COR-L47 (cell line): ENCODE measurements around the gene GXYLT1.
"Not testable (repeated sequence)": the region's sequence is repeated elsewhere in the genome, so short reads cannot be mapped to it uniquely, and the experiment has no call there.

Experiments
- DNase-seq: peaks from one replicate; lab custom pipeline; 2025; lab: John Stamatoyannopoulos, UW

The GXYLT1 gene

DNA sequence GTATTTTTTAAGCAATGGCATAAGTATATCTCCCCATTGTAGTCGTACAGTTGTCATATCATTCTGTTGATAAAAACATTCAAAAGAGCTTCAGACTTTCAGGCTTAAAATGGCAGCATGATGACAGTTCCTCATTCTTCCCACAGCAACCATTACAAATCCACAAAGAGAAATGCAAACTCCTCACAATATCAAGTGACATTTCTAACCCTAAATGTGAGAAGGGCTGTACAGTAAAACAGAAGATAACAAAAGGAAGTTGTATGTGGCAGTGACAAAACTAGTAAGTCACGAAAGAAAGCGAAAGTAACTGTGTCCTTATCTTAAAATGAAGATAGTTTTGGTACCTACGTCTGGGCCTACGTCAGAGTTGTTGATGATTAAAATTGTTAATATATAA lies 46.7 kb downstream of the GXYLT1 start:
- no peak for DNase-seq

DNA sequence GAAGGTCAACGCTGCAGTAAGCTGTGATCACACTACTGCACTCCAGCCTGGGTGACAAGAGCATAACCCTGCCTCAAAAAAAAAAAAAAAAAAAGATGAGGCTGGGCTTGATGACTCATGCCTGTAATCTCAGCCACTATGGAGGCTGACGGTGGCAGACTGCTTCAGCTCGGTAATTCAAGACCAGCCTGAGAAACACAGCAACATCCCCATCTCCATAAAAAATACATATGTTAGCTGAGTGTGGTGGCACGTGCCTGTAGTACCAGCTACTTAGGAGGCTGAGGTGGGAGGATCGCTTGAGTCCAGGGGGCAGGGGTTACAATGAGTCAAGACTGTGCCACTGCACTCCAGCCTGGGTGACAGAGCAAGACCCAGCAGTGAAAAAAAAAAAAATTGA lies 50.4 kb downstream of the GXYLT1 start:
- no peak for DNase-seq

DNA sequence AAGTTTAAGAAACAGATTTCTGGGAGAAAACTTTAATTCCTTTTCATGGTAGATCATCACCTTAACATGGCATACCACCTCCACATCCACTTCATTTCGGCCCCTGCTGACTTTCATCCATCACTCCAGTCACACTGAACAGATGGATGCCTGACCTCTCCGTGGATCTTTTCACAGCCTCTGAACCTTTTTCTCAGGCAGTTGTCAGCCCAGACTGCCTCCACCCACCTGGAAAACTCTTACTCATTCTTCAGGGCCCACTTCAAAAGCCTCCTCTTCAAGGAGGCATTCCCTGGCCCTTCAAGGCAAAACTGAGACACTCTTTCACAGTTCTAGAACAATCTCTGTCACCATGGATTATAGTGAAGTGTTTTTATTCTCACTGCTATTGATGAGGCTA lies 52.9 kb downstream of the GXYLT1 start:
- DNase-seq = no peak

DNA sequence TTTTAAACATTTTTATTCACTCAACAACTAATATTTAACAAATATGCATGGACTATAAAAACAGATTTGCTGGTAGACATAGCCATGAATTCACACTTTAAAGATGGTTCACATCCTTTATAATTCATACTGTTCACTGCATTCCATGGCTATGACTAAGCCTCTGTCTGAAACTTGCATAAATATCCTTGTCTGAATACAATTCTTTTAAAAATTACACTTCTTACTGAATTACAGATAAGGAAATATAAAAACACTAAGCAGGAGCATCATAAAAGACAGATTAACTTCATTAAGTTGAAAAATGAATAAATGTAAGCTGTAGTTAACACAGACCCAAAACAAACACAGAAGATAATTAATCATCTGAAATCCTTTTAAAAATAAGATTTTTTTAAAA lies 53.8 kb downstream of the GXYLT1 start:
- DNase-seq = no peak

DNA sequence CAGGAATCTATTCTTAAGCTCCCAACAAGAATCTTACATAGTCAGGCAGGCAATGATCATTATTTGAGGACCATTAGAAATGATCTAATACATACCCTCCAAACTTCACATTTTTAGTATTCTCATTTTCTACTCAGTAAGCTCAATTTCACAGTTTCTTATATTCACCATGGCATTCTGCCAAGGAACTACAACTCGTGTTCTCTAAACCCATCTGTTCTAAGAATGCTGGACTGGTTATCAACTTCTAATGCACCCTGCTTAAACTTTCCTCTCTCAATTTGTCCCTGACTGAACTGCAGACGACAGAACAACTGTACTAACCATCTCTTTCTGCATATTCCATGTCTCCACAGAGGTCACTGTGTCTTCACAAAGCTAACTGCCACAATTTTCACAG lies 58.6 kb downstream of the GXYLT1 start:
- no peak for DNase-seq

DNA sequence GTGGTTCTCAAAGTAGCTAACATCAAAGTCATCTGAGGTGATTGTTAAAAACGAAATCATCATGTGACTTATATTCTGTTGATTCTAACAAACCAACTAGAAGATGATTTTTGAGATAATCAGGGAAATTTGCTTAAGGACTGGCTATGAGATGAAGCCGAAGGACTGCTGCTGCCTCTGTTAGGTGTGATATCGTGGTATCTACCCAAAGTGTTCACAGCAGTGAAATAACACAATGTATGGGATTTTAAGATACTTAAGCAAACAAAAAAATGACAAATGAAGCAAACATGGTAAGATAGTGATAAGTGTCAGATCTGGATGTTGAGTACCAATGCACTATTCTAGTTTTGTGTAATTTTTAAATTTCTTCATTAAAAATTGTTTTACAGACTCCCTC lies 59.1 kb downstream of the GXYLT1 start:
- DNase-seq = no peak

DNA sequence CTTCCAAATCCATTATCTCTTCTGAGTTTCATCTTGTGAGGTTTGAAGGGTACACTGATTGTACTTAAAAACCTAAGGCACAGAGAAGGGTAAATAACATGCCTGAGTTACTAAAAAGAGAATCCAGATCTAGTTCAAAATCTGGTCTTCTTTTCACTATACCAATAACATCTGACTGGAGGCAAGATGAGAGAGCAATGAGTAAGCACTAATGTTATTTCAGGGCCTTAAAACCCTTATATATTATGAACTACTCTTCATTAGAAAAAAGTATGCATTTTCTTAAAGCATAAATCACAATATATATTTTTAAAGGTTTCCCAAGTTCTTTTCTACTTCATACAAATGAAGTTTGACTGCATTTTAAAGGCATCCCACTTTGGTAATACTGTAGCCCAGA lies 60.2 kb downstream of the GXYLT1 start:
- DNase-seq = no peak

DNA sequence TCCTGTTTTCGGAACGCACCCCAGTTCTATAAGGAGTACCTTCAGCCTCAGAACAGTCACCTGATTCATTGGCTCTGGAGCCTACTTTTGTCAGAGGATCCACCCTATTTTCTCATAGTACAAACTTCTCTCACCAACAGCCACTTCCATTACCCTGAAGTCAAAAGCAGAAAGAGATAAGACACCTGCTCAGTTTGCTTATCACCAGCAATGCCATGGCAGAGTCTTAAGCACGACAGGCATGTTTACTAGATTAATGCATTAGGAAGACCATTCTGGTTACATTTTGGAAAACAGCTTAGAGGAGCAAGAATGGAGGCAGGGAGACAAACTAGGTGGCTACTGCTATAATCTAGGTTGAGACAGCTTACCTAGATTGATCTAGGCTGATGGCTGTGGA lies 67.7 kb downstream of the GXYLT1 start:
- DNase-seq = no peak

DNA sequence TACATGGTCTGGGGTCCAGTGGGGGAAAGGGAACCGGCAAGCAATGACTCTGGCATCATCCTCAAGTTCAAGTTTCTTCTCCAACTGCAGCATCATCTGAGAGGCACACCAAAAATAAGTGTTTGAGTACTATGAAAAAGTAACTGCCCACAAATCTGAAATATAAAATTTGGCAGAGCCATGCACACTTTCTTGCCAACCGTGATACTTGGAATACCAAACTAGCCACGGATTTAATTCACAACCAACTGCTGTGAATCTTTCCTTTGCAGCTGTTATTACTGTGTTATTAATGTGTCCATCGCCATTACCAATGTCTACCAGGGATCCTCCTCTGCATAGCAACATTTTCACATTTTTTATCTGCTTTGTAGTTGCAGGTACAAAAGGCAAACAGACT lies 74.6 kb downstream of the GXYLT1 start:
- DNase-seq = no peak

DNA sequence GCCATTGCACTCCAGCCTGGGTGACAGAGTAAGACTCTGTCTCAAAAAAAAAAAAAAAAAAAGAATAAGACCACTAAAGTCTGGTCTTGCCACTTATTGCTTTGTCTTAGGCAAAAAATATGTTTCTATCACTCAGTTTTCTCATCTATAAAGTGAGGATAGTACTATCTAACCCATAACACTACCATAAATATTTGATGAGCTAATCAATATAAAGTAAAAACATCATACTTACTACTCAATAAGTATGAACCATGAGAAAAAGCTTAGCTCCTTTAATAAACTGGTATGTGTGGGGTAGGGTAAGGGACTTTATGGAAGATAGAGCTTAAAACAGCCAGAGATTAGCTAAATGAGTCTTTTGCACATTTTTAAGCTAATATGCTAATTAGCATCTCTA lies 85.5 kb downstream of the GXYLT1 start:
- DNase-seq = no peak

DNA sequence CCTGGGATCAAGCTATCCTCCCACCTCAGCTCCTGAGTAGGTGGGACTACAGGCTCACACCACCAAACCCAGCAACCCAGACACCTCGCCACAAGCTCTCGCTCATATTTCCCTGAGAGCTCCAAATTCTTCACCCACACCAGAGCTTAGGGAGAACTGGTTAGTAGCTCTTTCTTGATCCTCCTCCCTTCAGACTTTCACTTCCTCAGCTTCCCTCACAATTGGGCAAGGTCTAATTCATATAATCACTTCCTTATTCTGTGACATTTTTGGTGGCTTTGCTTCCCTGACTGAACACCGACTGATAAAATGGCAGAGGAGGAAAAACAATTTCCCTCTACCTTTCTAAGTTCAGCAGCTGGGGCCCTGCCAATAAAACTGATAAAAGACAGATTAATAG lies 88.5 kb downstream of the GXYLT1 start:
- DNase-seq = no peak

DNA sequence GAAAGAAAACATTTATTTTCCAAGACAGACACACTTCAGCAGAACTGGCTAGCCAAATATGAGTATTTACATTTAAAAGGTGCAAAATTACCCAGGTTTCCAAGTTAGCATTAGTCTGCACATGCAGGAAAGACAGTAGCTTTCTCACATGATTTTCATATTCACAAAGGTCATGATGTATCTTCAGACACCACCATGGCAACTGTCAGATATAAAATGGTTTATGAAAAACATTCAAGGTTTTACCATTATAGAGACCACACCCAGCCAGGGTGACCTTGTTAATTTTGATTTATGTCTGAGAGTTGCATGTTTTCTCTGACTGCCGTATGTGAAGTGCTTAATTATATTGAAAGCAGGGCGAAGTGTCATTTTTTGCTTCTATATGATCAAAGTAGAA lies 91.2 kb downstream of the GXYLT1 start:
- no peak for DNase-seq

DNA sequence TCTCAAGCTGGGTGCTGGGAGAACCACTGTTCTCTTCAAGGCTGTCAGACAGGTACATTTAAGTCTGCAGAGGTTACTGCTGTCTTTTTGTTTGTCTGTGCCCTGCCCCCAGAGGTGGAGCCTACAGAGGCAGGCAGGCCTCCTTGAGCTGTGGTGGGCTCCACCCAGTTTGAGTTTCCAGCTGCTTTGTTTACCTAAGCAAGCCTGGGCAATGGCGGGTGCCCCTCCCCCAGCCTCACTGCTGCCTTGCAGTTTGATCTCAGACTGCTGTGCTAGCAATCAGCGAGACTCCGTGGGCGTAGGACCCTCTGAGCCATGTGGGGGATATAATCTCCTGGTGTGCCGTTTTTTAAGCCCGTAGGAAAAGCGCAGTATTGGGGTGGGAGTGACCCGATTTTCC lies 95.7 kb downstream of the GXYLT1 start:
- not testable (repeated sequence) for DNase-seq

DNA sequence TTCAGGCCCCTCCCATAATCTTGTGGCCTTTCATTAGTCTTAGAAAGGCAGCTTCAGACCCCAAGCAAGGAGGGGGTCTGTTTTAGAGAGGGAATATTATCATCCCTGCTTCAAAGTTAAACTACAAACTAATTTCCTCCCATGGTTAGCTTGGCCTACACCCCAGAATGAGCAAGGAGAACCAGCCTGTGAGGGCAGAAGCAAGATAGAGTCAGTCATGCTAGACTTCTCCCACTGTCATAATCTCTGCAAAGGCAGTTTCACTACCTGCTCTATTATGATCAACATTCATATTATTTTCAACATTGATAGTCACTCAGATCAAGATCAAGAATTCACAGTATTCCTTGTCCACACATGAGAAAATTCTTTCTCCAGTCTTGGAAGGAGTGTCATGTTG lies 105.1 kb downstream of the GXYLT1 start:
- no peak for DNase-seq

DNA sequence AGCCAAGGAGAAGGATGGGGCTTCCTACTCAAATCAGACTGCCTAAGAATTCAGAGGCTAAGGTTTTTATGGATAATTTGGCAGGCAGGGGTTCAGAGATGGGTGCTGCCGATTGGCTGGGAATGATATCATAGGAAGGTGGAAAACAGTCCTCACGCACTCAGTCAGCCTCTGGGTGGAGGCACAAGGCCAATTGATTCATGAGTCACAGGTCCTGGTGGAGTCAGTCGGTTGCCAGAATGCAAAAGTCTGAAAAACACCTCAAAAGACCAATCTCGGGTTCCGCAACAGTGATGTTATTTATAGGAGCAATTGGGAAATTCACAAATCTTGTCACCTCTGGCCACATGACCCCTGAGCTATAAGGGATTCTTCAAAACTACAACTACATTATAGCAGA lies 105.5 kb downstream of the GXYLT1 start:
- DNase-seq = no peak

DNA sequence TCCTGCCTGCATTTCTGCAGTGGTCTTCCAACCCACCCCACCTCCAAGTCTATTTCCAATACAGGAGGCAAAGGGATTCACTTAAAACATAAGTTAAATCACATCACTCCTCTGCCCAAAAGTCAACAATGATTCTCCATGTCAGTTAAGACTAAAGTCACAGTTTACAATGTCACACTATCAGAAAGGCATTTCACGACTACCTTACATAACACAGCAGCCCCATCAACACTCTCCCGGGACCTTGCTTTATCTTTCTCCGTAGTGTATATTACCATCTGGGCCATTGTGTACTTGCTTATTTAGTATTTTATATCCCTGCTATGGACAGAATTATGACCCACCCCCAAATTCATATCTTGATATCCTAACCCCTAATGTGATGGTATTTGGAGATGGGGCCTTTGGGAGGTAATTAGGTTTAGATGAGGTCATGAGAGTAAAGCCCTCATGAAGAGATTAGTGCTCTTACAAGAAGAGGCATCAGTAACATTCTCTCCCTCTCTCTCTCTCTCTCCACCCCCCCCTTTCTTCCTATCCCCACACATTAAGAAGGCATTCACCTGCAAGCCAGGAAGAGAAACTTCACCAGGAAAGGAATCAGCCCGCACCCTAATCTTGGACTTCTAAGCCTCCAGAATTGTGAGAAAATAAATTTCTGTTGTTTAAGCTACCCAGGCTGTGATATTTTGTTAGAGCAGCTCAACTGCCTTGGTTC lies 112.7 kb downstream of the GXYLT1 start:
- DNase-seq = no peak
